GM12864 (cell line): ENCODE data around the gene MRPL20.
"Not testable (repeated sequence)": the region's sequence is repeated elsewhere in the genome, so short reads cannot be mapped to it uniquely, and the experiment has no call there.

Experiments
- DNase-seq: peaks from one replicate; pipeline ENCODE4 v3.0.0-alpha.2; 2011; ENCODE audit warnings: low read depth
- H3K4me3 ChIP-seq: 2 replicates; pipeline ENCODE4 v1.5.1; 2011; ENCODE audit warnings: mild to moderate bottlenecking, low read depth, low read length, control low read depth
- TF ChIP-seq, protein P1 (sequence below): IDR thresholded peaks from 2 replicates; pipeline ENCODE4 v1.5.1; 2011; ENCODE audit warnings: low read depth, mild to moderate bottlenecking, moderate library complexity, low read length, control low read depth, inconsistent platforms; ENCODE audit errors: missing control alignments

MRPL20 gene

DNA sequence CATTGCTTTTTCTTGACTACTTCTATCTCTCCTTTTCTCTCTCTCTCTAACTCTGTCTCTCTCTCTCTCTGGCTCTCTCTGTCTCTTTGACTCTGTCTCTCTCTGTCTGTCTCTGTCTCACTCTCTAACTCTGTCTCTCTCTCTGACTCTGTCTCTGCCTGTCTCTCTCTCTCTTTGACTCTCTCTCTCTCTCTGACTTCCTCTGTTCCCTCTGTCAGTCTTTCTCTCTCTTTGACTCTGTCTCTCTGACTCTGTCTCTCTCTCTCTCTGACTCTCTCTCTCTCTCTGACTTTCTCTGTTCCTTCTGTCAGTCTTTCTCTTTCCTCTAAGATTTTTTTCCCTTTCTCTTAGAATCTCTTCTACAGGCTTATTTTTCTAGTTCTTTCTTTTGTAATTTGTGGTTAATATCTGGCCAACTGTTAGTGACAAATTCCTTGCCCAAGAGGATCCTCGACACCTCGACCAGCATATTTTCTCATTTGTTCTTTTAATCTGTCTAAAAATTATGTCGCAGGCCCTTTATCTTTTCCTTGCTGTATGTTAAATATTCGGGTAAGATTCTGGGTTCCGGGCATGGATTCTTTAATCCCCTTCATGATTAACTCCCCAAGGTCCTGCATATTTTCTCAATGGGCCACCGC is 42.1 kb upstream of the MRPL20 start, which contains the start of gene ATAD3C:
TSS of gene ATAD3C (plus strand) at position 591 of the 641 bp plus-strand sequence. CDS start 995 bp downstream, outside the sequence.
- TF ChIP-seq, protein P1, sequence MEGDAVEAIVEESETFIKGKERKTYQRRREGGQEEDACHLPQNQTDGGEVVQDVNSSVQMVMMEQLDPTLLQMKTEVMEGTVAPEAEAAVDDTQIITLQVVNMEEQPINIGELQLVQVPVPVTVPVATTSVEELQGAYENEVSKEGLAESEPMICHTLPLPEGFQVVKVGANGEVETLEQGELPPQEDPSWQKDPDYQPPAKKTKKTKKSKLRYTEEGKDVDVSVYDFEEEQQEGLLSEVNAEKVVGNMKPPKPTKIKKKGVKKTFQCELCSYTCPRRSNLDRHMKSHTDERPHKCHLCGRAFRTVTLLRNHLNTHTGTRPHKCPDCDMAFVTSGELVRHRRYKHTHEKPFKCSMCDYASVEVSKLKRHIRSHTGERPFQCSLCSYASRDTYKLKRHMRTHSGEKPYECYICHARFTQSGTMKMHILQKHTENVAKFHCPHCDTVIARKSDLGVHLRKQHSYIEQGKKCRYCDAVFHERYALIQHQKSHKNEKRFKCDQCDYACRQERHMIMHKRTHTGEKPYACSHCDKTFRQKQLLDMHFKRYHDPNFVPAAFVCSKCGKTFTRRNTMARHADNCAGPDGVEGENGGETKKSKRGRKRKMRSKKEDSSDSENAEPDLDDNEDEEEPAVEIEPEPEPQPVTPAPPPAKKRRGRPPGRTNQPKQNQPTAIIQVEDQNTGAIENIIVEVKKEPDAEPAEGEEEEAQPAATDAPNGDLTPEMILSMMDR = no peak
- no peak within 1 kb of the TSS for H3K4me3 ChIP-seq
- no peak for DNase-seq

DNA sequence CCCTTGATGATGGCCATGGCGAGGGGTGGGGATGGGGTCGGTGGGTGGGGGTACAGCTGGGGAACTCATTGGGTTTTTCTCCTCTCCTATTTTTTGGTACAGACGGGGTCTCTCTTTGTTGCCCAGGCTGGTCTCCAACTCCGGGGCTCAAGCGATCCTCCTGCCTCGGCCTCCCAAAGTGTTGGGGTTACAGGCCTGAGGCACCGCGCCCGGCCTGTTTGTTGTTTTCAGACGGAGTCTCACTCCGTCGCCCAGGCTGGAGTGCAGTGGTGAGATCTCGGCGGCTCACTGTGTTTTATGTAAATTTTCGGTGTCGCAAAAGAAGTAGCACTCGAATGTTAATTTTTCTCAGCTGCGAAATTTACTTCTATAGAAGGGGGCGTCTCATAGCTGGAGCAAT is 39.5 kb upstream of the MRPL20 start:
- H3K4me3 ChIP-seq, DNase-seq: not testable (repeated sequence)

DNA sequence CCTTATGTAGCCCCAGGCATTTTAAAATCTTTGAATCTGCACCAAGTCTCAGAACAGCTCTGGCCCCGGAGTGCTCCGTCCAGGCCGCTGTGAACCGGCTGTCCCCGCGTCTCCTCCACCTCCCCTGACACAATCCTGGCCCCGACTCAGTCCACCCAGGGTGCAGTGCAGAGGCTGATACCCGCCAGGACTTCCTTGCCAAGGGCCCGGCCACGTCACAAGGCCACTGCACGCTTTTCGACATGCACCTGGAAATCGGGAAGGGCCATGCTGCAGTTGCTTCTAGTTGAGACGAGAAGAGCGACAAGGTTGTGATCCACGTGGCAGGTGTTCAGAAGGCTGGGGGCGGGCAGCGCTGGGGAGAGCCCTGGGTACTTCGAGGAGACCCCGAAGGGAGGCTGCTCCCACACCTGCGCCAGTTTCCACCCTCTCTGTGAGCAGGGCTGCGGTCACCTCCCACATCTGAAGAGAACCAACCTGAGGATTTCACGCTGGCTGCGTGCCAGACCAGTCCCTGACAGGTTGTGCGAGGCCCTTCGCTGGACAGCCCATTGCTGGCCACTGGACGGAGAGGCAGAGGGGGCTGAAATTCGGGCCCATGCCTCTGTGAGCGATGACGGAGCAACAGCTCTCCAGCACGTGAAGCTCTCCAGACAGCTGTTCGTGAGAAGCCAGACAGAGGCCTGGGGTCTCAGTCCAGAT is 35.1 kb upstream of the MRPL20 start:
- DNase-seq = no peak
- no peak overlapping the region for H3K4me3 ChIP-seq
- TF ChIP-seq, protein P1 = no peak

DNA sequence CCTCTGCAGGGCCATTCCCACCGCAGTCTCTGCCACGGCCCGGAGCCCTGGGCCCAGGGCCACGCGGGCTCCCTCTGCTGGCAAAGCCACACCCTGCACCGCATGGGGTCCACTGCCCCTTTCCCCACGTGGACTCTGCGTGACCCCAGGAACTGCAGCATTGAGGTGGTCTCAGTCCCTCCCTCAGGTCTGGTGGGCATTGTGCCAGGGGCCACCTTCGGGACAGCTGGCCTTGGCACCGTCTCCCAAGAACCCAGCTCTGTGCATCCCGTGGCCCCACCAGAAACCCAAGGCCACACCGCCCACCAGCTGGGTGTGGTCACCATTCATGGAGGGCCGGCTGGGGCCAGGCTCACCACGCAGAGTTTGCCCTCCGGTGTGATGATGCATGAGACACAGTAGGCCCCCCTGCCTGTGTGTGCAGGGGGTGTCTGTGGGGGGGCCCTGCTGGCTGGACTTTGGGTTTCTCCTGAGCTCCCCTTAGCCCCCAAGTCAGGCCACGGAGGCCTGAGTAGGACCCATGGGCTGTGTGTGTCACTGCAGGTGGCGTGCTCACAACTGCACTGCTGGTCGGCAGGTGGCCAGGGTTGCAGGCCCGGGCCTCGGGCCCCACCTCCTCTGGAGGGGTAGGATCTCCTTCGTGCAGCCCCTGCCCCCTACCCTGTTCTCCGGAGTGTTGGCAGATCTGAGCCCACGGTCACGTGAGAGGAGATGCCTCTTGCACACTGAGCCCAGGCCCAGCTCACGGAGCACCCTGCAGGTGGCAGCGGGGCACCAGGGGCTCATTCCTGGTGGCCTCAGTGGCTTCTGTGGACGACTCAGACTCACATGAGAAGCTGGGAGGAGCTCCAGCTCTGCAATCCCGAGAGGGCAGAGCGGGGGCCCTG is 34.2 kb upstream of the MRPL20 start:
- H3K4me3 ChIP-seq = no peak overlapping the region
- TF ChIP-seq, protein P1 = peak; percentile 95
- DNase-seq = no peak

DNA sequence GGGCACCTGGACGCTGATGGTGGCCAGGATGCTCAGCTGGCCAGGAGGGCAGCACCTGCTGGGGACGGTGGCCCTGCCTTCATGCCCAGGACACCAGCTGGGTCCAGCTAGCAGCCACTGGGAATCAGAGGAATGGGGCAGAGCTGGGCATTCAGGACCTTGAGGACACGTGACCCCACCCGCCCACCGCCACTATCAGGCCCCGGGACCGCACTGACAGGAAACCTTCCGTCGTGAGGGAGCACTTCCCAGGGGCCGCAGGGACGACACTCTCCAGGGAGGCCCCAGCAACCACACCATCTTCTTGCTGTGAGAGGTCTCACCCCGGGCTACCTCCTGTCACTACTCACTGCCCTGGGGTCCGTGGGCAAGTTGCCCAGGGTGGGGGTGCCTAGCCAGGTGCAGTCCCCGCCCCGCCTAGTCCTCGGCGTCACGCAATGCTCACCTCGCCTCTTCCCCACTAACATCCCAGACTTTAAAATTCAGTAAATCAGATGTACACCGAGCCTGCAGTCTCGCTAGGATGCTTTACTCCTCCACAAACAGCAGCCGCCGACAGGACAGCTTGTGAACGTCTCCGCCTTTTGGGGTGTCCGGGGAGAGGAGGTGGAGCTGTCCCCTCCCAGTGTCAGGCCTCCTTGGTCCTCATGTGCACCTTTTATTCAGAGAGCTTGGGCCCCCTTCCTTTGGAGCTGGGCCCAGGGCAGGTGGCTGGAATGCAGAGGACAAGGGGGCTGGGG is 33.3 kb upstream of the MRPL20 start:
- no peak for DNase-seq
- TF ChIP-seq, protein P1 = no peak
- H3K4me3 ChIP-seq = no peak overlapping the region

DNA sequence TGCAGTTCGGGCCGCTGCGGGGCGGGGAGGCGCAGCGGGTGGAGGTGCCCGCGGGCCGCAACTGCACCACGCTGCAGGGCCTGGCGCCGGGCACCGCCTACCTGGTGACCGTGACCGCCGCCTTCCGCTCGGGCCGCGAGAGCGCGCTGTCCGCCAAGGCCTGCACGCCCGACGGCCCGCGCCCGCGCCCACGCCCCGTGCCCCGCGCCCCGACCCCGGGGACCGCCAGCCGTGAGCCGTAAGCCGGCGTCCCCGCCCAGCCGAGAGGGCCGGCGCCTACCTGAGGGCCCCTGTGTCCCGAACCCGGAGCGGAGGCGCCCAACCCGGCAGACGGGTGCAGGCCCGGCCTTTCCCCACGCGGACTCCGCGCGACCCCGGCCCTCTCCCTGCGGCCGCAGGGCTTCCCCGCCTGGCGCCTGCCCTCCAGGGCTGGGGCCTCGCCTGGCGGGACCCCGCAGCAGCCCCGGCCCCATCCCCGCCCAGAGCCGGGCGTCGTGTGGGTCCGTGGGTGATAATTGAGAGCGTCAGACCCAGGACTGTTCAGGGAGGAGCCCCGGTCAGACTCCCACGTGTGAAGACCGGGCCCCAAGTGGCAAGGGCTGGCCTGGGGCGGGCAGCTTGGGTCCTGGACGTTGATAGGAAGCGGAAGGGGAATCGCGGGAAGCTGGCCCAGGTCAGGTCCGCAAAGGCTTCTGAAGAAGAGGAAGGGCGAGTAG is 32.6 kb upstream of the MRPL20 start:
- H3K4me3 ChIP-seq = no peak overlapping the region
- TF ChIP-seq, protein P1 = no peak
- no peak for DNase-seq
